ENCODE results near the gene BCAS4.

Gene BCAS4

DNA sequence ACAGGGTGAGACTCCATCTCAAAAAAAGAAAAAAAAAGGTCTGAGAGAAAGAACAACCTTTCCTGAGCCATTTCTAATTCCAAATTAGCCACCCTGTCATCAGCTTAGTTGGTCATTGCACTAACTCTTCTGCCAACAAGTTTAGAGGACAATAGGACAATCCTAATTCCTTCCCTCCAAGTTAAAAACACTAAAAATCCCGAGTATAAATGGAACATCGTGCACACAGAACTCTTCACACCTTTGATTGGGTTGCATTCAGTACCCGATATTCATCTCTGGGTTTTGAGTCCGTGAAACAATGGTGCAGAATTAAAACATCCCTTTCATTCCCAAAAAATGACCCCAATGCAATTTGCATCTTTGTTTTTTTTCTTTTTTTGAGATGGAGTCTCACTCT is 40.4 kb upstream of the BCAS4 start:
- CTCF ChIA-PET: interaction anchor here (1.0 to 1.7 kb wide), 2 partner anchors 12 to 34 kb away, joined by 5 read pairs; no protein-coding TSS in a partner anchor
- no peaks in the 10 kb centered on the region for H3K9me3 ChIP-seq (ENCODE audit: control extremely low read depth in 1 of 5, control insufficient read depth in 4 of 5, insufficient read depth in 2 of 5, low read depth in 1 of 5, low read length in 4 of 5)
- H3K4me3 ChIP-seq (ENCODE audit: control insufficient read depth in 1 of 7, extremely low read depth in 1 of 7, insufficient read depth in 4 of 7, low read depth in 2 of 7, low read length in 6 of 7): no peak overlapping the region
- DNase-seq: no peak
- no peaks in the 10 kb centered on the region for H3K27me3 ChIP-seq (replicated peaks in 2 of 5; ENCODE audit: control insufficient read depth in 4 of 5, insufficient read depth in 5 of 5, low read length in 4 of 5)
- H3K4me1 ChIP-seq (ENCODE audit: control extremely low read depth in 1 of 4, control insufficient read depth in 4 of 4, insufficient read depth in 4 of 4, low read length in 3 of 4): no peaks in the 10 kb centered on the region
- no peak overlapping the region for H3K27ac ChIP-seq (ENCODE audit: insufficient read depth in 1 of 2, low read depth in 1 of 2, low read length in 2 of 2, poor library complexity in 1 of 2, severe bottlenecking in 2 of 2)
- WGBS (ENCODE audit: insufficient coverage): 100% methylated on average over 4 of the region's 4 CpGs
- H3K36me3 ChIP-seq (ENCODE audit: control insufficient read depth in 4 of 4, insufficient read depth in 4 of 4, low read length in 3 of 4): peaks cover 0 to 10% (median 6%) of the 10 kb centered on the region in 4 experiments
- POLR2A ChIA-PET: no interaction called here

DNA sequence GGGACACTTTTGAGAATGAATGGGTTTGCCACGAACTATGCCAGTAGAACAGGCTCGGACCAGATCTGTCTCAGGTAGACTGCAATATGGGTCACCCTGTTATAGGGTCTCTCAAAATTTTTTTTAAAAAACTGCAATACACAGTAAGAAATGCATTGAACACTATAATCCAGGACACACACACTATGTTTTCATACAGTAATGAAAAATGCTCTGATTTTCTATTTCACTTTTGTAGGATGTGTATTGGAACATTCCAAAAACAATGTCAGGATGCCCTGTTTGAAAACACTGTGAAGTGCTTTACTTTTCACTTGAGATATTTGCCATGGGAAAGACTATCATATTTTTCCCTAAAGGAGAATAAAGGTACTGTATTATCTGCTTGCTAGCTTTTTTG is 38.4 kb upstream of the BCAS4 start:
- Histone ChIP-seq H3K27ac (ENCODE audit: insufficient read depth in 1 of 2, low read depth in 1 of 2, low read length in 2 of 2, poor library complexity in 1 of 2, severe bottlenecking in 2 of 2) (no peak overlapping the region), H3K4me1 (ENCODE audit: control extremely low read depth in 1 of 4, control insufficient read depth in 4 of 4, insufficient read depth in 4 of 4, low read length in 3 of 4) (no peaks in the 10 kb centered on the region), H3K4me3 (ENCODE audit: control insufficient read depth in 1 of 7, extremely low read depth in 1 of 7, insufficient read depth in 4 of 7, low read depth in 2 of 7, low read length in 6 of 7) (no peak overlapping the region), H3K9me3 (ENCODE audit: control extremely low read depth in 1 of 5, control insufficient read depth in 4 of 5, insufficient read depth in 2 of 5, low read depth in 1 of 5, low read length in 4 of 5) (no peaks in the 10 kb centered on the region), H3K36me3 (ENCODE audit: control insufficient read depth in 4 of 4, insufficient read depth in 4 of 4, low read length in 3 of 4) (no peaks in the 10 kb centered on the region), H3K27me3 (replicated peaks in 2 of 5; ENCODE audit: control insufficient read depth in 4 of 5, insufficient read depth in 5 of 5, low read length in 4 of 5) (no peaks in the 10 kb centered on the region)
- no peak for DNase-seq
- 100% methylated on average over 1 of the region's 2 CpGs for WGBS (ENCODE audit: insufficient coverage)
- ChIA-PET CTCF (interaction anchor here (0.7 to 1.5 kb wide), 4 partner anchors 11 to 42 kb away, joined by 3 to 5 read pairs (median 4); no protein-coding TSS in a partner anchor), POLR2A (no interaction called here)

DNA sequence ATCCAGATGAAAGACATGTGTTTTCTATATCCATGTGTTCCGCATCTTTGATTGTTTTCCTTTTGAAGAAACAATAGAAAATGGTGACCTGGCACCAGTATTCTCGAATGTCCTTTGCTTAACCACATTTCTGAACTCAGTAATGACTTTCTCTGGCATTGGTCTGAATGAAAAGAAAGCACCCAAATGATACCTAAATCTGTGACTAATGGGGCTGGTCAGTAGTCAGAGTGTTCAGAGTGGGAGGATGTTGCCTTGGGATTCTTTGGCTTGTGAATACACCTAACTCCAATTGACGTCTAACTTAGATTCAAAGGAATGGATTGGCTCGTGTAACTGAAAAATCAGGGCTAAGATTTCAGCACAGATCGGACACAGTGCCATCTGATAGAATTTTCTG is 36.4 kb upstream of the BCAS4 start:
- Histone ChIP-seq H3K36me3 (ENCODE audit: control insufficient read depth in 4 of 4, insufficient read depth in 4 of 4, low read length in 3 of 4) (no peaks in the 10 kb centered on the region), H3K4me1 (ENCODE audit: control extremely low read depth in 1 of 4, control insufficient read depth in 4 of 4, insufficient read depth in 4 of 4, low read length in 3 of 4) (no peaks in the 10 kb centered on the region), H3K9me3 (ENCODE audit: control extremely low read depth in 1 of 5, control insufficient read depth in 4 of 5, insufficient read depth in 2 of 5, low read depth in 1 of 5, low read length in 4 of 5) (no peaks in the 10 kb centered on the region), H3K27me3 (replicated peaks in 2 of 5; ENCODE audit: control insufficient read depth in 4 of 5, insufficient read depth in 5 of 5, low read length in 4 of 5) (no peaks in the 10 kb centered on the region), H3K27ac (ENCODE audit: insufficient read depth in 1 of 2, low read depth in 1 of 2, low read length in 2 of 2, poor library complexity in 1 of 2, severe bottlenecking in 2 of 2) (no peak overlapping the region), H3K4me3 (ENCODE audit: control insufficient read depth in 1 of 7, extremely low read depth in 1 of 7, insufficient read depth in 4 of 7, low read depth in 2 of 7, low read length in 6 of 7) (no peak overlapping the region)
- ChIA-PET CTCF (interaction anchor here (0.7 kb wide), 1 partner anchor 583 kb away, joined by 3 read pairs; no protein-coding TSS in a partner anchor), POLR2A (no interaction called here)
- DNase-seq: no peak
- 98% methylated on average over 5 of the region's 5 CpGs for WGBS (ENCODE audit: insufficient coverage)

DNA sequence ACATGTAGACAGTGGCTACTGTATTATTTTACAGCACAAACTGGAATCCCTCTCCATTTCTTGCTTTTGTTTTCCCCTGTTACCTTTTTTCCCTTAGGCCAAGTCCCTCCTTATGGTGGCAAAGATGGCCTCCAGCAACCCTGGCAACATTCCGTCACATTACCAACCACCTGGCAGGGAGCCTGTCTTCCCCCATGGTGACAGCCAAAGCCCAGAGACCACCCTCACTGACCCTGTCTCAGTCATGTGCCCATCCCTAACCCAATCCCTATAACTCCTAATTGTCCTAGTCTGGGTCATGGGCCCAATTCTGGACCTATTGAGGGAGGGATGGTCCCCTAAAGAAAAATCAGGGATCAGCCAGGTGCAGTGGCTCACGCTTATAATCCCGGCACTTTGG is 35.9 kb upstream of the BCAS4 start:
- H3K4me1 ChIP-seq (ENCODE audit: control extremely low read depth in 1 of 4, control insufficient read depth in 4 of 4, insufficient read depth in 4 of 4, low read length in 3 of 4): no peaks in the 10 kb centered on the region
- H3K4me3 ChIP-seq (ENCODE audit: control insufficient read depth in 1 of 7, extremely low read depth in 1 of 7, insufficient read depth in 4 of 7, low read depth in 2 of 7, low read length in 6 of 7): no peak overlapping the region
- POLR2A ChIA-PET: no interaction called here
- no peaks in the 10 kb centered on the region for H3K36me3 ChIP-seq (ENCODE audit: control insufficient read depth in 4 of 4, insufficient read depth in 4 of 4, low read length in 3 of 4)
- 75% methylated on average over 1 of the region's 3 CpGs for WGBS (ENCODE audit: insufficient coverage)
- H3K27me3 ChIP-seq (replicated peaks in 2 of 5; ENCODE audit: control insufficient read depth in 4 of 5, insufficient read depth in 5 of 5, low read length in 4 of 5): no peaks in the 10 kb centered on the region
- CTCF ChIA-PET: no interaction called here
- no peak for DNase-seq
- no peak overlapping the region for H3K27ac ChIP-seq (ENCODE audit: insufficient read depth in 1 of 2, low read depth in 1 of 2, low read length in 2 of 2, poor library complexity in 1 of 2, severe bottlenecking in 2 of 2)
- no peaks in the 10 kb centered on the region for H3K9me3 ChIP-seq (ENCODE audit: control extremely low read depth in 1 of 5, control insufficient read depth in 4 of 5, insufficient read depth in 2 of 5, low read depth in 1 of 5, low read length in 4 of 5)

DNA sequence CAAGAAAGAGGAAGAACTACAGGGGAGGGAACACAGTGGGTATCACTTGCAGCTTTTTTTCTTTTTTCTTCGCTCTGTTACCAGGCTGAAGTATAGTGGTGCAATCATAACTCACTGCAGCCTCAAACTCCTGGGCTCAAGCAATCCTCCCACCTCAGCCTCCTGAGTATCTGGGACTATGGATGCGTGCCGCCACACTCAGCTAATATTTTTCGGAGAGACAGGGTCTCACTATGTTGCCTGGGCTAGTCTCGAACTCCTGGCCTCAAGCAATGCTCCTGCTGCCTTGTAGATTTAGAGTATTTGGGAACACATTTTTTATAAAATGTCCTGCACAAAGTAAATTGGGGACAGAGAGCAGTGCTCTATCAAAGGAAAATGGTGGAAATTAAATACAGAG is 35.2 kb upstream of the BCAS4 start:
- POLR2A ChIA-PET: interaction anchor here (0.7 kb wide), 1 partner anchor 14 kb away, joined by 3 read pairs; no protein-coding TSS in a partner anchor

DNA sequence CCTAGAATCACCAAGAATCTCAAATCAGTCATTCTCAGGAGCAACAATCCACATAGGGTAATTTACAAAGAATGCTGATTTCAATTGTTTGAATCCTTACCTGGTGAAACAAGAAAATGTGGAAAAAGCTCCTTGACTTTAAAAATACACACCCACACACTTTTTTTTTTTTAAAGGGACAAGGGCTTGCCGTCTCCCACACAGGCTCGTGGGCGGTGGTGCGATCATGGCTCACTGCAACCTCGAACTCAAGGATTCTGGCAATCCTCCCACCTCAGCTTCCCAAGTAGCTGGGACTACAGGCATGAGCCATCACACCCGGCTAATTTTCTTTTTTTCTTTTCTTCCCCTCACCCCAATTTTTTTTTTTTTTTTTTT is 32.8 kb upstream of the BCAS4 start:
- ChIA-PET POLR2A (no interaction called here), CTCF (no interaction called here)
- Histone ChIP-seq H3K4me3 (ENCODE audit: control insufficient read depth in 1 of 7, extremely low read depth in 1 of 7, insufficient read depth in 4 of 7, low read depth in 2 of 7, low read length in 6 of 7) (no peak overlapping the region), H3K4me1 (ENCODE audit: control extremely low read depth in 1 of 4, control insufficient read depth in 4 of 4, insufficient read depth in 4 of 4, low read length in 3 of 4) (no peaks in the 10 kb centered on the region), H3K27ac (ENCODE audit: insufficient read depth in 1 of 2, low read depth in 1 of 2, low read length in 2 of 2, poor library complexity in 1 of 2, severe bottlenecking in 2 of 2) (no peak overlapping the region), H3K9me3 (ENCODE audit: control extremely low read depth in 1 of 5, control insufficient read depth in 4 of 5, insufficient read depth in 2 of 5, low read depth in 1 of 5, low read length in 4 of 5) (no peaks in the 10 kb centered on the region), H3K27me3 (replicated peaks in 2 of 5; ENCODE audit: control insufficient read depth in 4 of 5, insufficient read depth in 5 of 5, low read length in 4 of 5) (no peaks in the 10 kb centered on the region), H3K36me3 (ENCODE audit: control insufficient read depth in 4 of 4, insufficient read depth in 4 of 4, low read length in 3 of 4) (no peaks in the 10 kb centered on the region)
- no peak for DNase-seq
- WGBS (ENCODE audit: insufficient coverage): 90% methylated on average over 5 of the region's 6 CpGs

More for the DNA sequence above, 35.2 kb upstream of the BCAS4 start:
- H3K4me1 ChIP-seq (ENCODE audit: control extremely low read depth in 1 of 4, control insufficient read depth in 4 of 4, insufficient read depth in 4 of 4, low read length in 3 of 4): no peaks in the 10 kb centered on the region
- no peak overlapping the region for H3K4me3 ChIP-seq (ENCODE audit: control insufficient read depth in 1 of 7, extremely low read depth in 1 of 7, insufficient read depth in 4 of 7, low read depth in 2 of 7, low read length in 6 of 7)
- H3K36me3 ChIP-seq (ENCODE audit: control insufficient read depth in 4 of 4, insufficient read depth in 4 of 4, low read length in 3 of 4): no peaks in the 10 kb centered on the region
- CTCF ChIA-PET: no interaction called here
- no peaks in the 10 kb centered on the region for H3K9me3 ChIP-seq (ENCODE audit: control extremely low read depth in 1 of 5, control insufficient read depth in 4 of 5, insufficient read depth in 2 of 5, low read depth in 1 of 5, low read length in 4 of 5)
- H3K27me3 ChIP-seq (replicated peaks in 2 of 5; ENCODE audit: control insufficient read depth in 4 of 5, insufficient read depth in 5 of 5, low read length in 4 of 5): no peaks in the 10 kb centered on the region
- no peak overlapping the region for H3K27ac ChIP-seq (ENCODE audit: insufficient read depth in 1 of 2, low read depth in 1 of 2, low read length in 2 of 2, poor library complexity in 1 of 2, severe bottlenecking in 2 of 2)
- 84% methylated on average over 5 of the region's 5 CpGs for WGBS (ENCODE audit: insufficient coverage)
- peak in 2 of 3 donors; percentile 36 to 47 for DNase-seq

DNA sequence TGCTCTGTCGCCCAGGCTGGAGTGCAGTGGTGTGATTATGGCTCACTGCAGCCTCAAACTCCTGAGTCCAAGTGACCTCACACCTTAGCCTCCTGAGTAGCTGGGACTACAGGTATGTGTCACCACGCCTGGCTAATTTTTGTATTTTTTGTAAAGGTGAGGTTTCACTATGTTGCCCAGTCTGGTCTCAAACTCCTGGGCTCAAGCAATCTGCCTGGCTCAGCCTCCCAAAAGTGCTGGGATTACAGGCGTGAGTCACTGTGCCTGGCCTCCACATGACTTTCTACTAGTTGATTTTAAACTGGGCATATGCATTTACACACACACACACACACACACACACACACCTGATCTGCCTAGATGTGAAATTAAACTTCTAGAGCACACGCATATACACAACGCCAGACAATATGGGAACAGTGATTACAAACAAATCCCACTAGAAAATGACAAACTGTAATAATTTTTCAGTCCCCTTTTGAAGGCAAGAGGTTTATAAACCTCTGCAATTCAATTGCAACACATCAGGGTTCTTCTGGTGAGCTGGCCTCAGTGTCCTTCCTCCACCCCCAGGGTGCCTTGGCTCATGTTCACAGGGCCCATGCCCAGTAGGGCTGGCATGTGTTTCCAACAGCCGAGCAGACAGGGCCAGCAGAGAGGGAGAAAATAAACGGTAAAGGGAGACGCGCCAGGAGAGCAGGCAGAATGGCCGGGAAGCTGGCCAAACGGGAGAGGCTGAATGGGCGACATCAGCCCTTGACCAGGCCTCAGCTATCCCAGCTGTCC is 32.2 kb upstream of the BCAS4 start:
- no peaks in the 10 kb centered on the region for H3K4me1 ChIP-seq (ENCODE audit: control extremely low read depth in 1 of 4, control insufficient read depth in 4 of 4, insufficient read depth in 4 of 4, low read length in 3 of 4)
- H3K27ac ChIP-seq (ENCODE audit: insufficient read depth in 1 of 2, low read depth in 1 of 2, low read length in 2 of 2, poor library complexity in 1 of 2, severe bottlenecking in 2 of 2): no peak overlapping the region
- WGBS (ENCODE audit: insufficient coverage): 93% methylated on average over 9 of the region's 12 CpGs
- POLR2A ChIA-PET: no interaction called here
- H3K4me3 ChIP-seq (ENCODE audit: control insufficient read depth in 1 of 7, extremely low read depth in 1 of 7, insufficient read depth in 4 of 7, low read depth in 2 of 7, low read length in 6 of 7): no peak overlapping the region
- no peaks in the 10 kb centered on the region for H3K9me3 ChIP-seq (ENCODE audit: control extremely low read depth in 1 of 5, control insufficient read depth in 4 of 5, insufficient read depth in 2 of 5, low read depth in 1 of 5, low read length in 4 of 5)
- no peak for DNase-seq
- no peaks in the 10 kb centered on the region for H3K36me3 ChIP-seq (ENCODE audit: control insufficient read depth in 4 of 4, insufficient read depth in 4 of 4, low read length in 3 of 4)
- CTCF ChIA-PET: no interaction called here
- H3K27me3 ChIP-seq (replicated peaks in 2 of 5; ENCODE audit: control insufficient read depth in 4 of 5, insufficient read depth in 5 of 5, low read length in 4 of 5): no peaks in the 10 kb centered on the region
